Smooth muscle cell (in vitro differentiated cells): ENCODE measurements around the gene TMEM101. TPM values are rescaled to one million over a fixed set of nuclear protein-coding genes. Genes with fewer than 3 reads are reported as not detected.

Experiments
- DNase-seq: peaks from one replicate; lab custom pipeline; 2025; ENCODE audit not compliant: unreplicated experiment; lab: John Stamatoyannopoulos, UW
- H2AFZ ChIP-seq: fragments of 200-600 bp; sonication (generic); 2 replicates; pipeline ENCODE4 v1.6.0; 2016; ENCODE audit warnings: antibody characterized with exemption, low read depth, mild to moderate bottlenecking
- H3F3A ChIP-seq: fragments of 200-600 bp; sonication (generic); 2 replicates; pipeline ENCODE4 v1.6.0; 2017; ENCODE audit warnings: antibody characterized with exemption, low read depth
- H3K27ac ChIP-seq: fragments of 200-600 bp; sonication (generic); 2 replicates; pipeline ENCODE4 v1.5.1; 2016; ENCODE audit warnings: low read depth, mild to moderate bottlenecking
- H3K27me3 ChIP-seq: fragments of 200-600 bp; sonication (generic); 2 replicates; pipeline ENCODE4 v1.6.1; 2016; ENCODE audit warnings: low read depth, mild to moderate bottlenecking
- H3K36me3 ChIP-seq: fragments of 200-600 bp; sonication (generic); 2 replicates; pipeline ENCODE4 v1.5.1; 2016; ENCODE audit warnings: low read depth
- H3K4me1 ChIP-seq: fragments of 200-600 bp; sonication (generic); 2 replicates; pipeline ENCODE4 v1.5.1; 2016; ENCODE audit warnings: low read depth
- H3K4me2 ChIP-seq: fragments of 200-600 bp; sonication (generic); 2 replicates; pipeline ENCODE4 v1.6.0; 2016; ENCODE audit warnings: mild to moderate bottlenecking
- H3K4me3 ChIP-seq: fragments of 200-600 bp; sonication (generic); 2 replicates; pipeline ENCODE4 v1.5.1; 2016; ENCODE audit warnings: mild to moderate bottlenecking
- H3K79me2 ChIP-seq: fragments of 200-600 bp; sonication (generic); 2 replicates; pipeline ENCODE4 v1.6.0; 2016; ENCODE audit warnings: low read depth, mild to moderate bottlenecking
- H3K9ac ChIP-seq: fragments of 200-600 bp; sonication (generic); 2 replicates; pipeline ENCODE4 v1.6.0; 2016; ENCODE audit warnings: low read depth
- H3K9me3 ChIP-seq: fragments of 200-600 bp; sonication (generic); replicated peaks from 2 replicates; pipeline ENCODE4 v1.5.1; 2016; ENCODE audit warnings: low read depth
- H4K20me1 ChIP-seq: fragments of 200-600 bp; sonication (generic); 2 replicates; pipeline ENCODE4 v1.6.0; 2016; ENCODE audit warnings: low read depth
- CTCF ChIP-seq: fragments of 200-600 bp; sonication (generic); IDR thresholded peaks from 2 replicates; pipeline ENCODE4 v1.5.1; 2017; ENCODE audit warnings: borderline replicate concordance, mild to moderate bottlenecking, antibody characterized with exemption; ENCODE audit not compliant: insufficient read depth, poor library complexity, severe bottlenecking
- WGBS: methylation state at CpG from one replicate; pipeline ENCODE4 v1.1.7; 2016; ENCODE audit warnings: low lambda C conversion rate; 5-methylcytosine and 5-hydroxymethylcytosine counted together
- polyA plus RNA-seq: library from polyadenylated mRNA; unstranded; fragments of >200 nt; fragmentation: Nextera tagmentation; extraction: Ambion mirVana; gene quantifications from 2 replicates; pipeline ENCODE4 v1.2.1, GENCODE V29; 2016
- total RNA-seq: library from RNA; depleted of rRNA; stranded (reverse); fragments of >200 nt; gene quantifications from 2 replicates; pipeline ENCODE4 v1.2.3, GENCODE V29; 2014

Gene TMEM101
- total and polyA plus RNA-seq, 2 experiments from 2014 or later: 35.1 to 36.1 TPM

GRCh38 chr17:43983515-43984411 lies 31.0 kb downstream of the TMEM101 start:
- H3K9me3 ChIP-seq: no peaks in the 10 kb centered on the region
- H3K9ac ChIP-seq: peak overlapping the region; percentile 39
- H3K36me3 ChIP-seq: no peaks in the 10 kb centered on the region
- no peak for DNase-seq
- H3K27ac ChIP-seq: no peak overlapping the region
- WGBS: 2% methylated on average over 62 of the region's 78 CpGs
- peaks cover 91% of the 10 kb centered on the region for H3K27me3 ChIP-seq
- peak overlapping the region; percentile 37 for H2AFZ ChIP-seq
- peaks cover 12% of the 10 kb centered on the region for H3K4me1 ChIP-seq
- H3K4me2 ChIP-seq: peak overlapping the region; percentile 93
- peak overlapping the region; percentile 51 for H3K4me3 ChIP-seq
- H4K20me1 ChIP-seq: no peaks in the 10 kb centered on the region
- H3K79me2 ChIP-seq: no peaks in the 10 kb centered on the region
- TF ChIP-seq CTCF: peak; percentile 19
- H3F3A ChIP-seq: no peaks in the 10 kb centered on the region

GRCh38 chr17:43983196-43983514 lies 31.6 kb downstream of the TMEM101 start:
- Histone ChIP-seq H3K9me3 (no peaks in the 10 kb centered on the region), H3K4me2 (peak overlapping the region; percentile 93), H3F3A (no peaks in the 10 kb centered on the region), H4K20me1 (no peaks in the 10 kb centered on the region), H3K9ac (no peak overlapping the region), H3K27ac (no peak overlapping the region), H3K79me2 (no peaks in the 10 kb centered on the region), H3K27me3 (peaks cover 94% of the 10 kb centered on the region), H2AFZ (no peak overlapping the region), H3K4me3 (no peak overlapping the region), H3K36me3 (no peaks in the 10 kb centered on the region), H3K4me1 (peaks cover 12% of the 10 kb centered on the region)
- DNase-seq: no peak
- no peak for TF ChIP-seq CTCF
- 42% methylated on average over 5 of the region's 5 CpGs for WGBS

GRCh38 chr17:43982171-43982570 lies 32.6 kb downstream of the TMEM101 start:
- TF ChIP-seq CTCF: no peak
- no peak overlapping the region for H3K27ac ChIP-seq
- no peaks in the 10 kb centered on the region for H3K79me2 ChIP-seq
- no peak overlapping the region for H3K4me2 ChIP-seq
- 78% methylated on average over 2 of the region's 2 CpGs for WGBS
- peaks cover 94% of the 10 kb centered on the region for H3K27me3 ChIP-seq
- no peaks in the 10 kb centered on the region for H3K9me3 ChIP-seq
- H3K9ac ChIP-seq: no peak overlapping the region
- H3K4me3 ChIP-seq: no peak overlapping the region
- no peaks in the 10 kb centered on the region for H3F3A ChIP-seq
- no peaks in the 10 kb centered on the region for H3K36me3 ChIP-seq
- peaks cover 12% of the 10 kb centered on the region for H3K4me1 ChIP-seq
- no peaks in the 10 kb centered on the region for H4K20me1 ChIP-seq
- DNase-seq: no peak
- H2AFZ ChIP-seq: no peak overlapping the region

- H3K9me3 ChIP-seq: no peaks in the 10 kb centered on the region
- H3K4me2 ChIP-seq: no peak overlapping the region
- H2AFZ ChIP-seq: no peak overlapping the region
- 84% methylated on average over 4 of the region's 4 CpGs for WGBS
- peaks cover 79% of the 10 kb centered on the region for H3K27me3 ChIP-seq
- H3K9ac ChIP-seq: no peak overlapping the region
- no peak overlapping the region for H3K4me3 ChIP-seq
- no peaks in the 10 kb centered on the region for H4K20me1 ChIP-seq
- no peaks in the 10 kb centered on the region for H3K79me2 ChIP-seq
- TF ChIP-seq CTCF: no peak
- no peaks in the 10 kb centered on the region for H3F3A ChIP-seq
- H3K36me3 ChIP-seq: no peaks in the 10 kb centered on the region
- no peak overlapping the region for H3K27ac ChIP-seq
- H3K4me1 ChIP-seq: peaks cover 11% of the 10 kb centered on the region
- no peak for DNase-seq
These were observed 35.1 kb downstream of the TMEM101 start for GRCh38 chr17:43979671-43980070.
